H1 (cell line): ENCODE measurements around the gene DKK3. TPM values are rescaled to one million over a fixed set of nuclear protein-coding genes. Genes with fewer than 3 reads are reported as not detected.

ENCODE experiments used
- CTCF ChIA-PET: fragments of 300-600 bp; sonication (Branson Sonifier 250); formaldehyde crosslinking; loops from one replicate; lab custom pipeline; 2021; ENCODE audit not compliant: partially characterized antibody; lab: Charles Lee
- POLR2A ChIA-PET: fragments of 300-600 bp; sonication (Branson Sonifier 250); formaldehyde crosslinking; loops from one replicate; lab custom pipeline; 2021; ENCODE audit warnings: inconsistent platforms; ENCODE audit not compliant: partially characterized antibody; lab: Charles Lee
- DNase-seq, 2 experiments: peaks; one replicate each; pipeline versions ENCODE4 v3.0.0 to v3.0.0-alpha.2; 2010 to 2022; ENCODE audit warnings: low spot score in 2 of 2, low read depth in 1 of 2, mixed read lengths in 1 of 2
- FAIRE-seq: peaks from 2 replicates; lab custom pipeline; 2011; peaks lifted over from hg19 to GRCh38; lab: Jason Lieb, UNC
- H2AFZ ChIP-seq: 2 replicates; pipeline ENCODE4 v1.8.1; 2012; ENCODE audit warnings: low read length, inconsistent platforms
- H2AK5ac ChIP-seq: 2 replicates; pipeline ENCODE4 v1.6.1; 2013; ENCODE audit warnings: low read depth, low read length
- H2BK120ac ChIP-seq: replicated peaks from 2 replicates; pipeline ENCODE3; 2013; ENCODE audit warnings: low read depth, low read length, inconsistent platforms
- H2BK12ac ChIP-seq: 2 replicates; pipeline ENCODE4 v1.6.1; 2013; ENCODE audit warnings: low read depth, low read length
- H2BK15ac ChIP-seq: 2 replicates; pipeline ENCODE4 v1.6.1; 2013; ENCODE audit warnings: low read length
- H2BK20ac ChIP-seq: 2 replicates; pipeline ENCODE4 v1.6.1; 2013; ENCODE audit warnings: low read length
- H2BK5ac ChIP-seq: 2 replicates; pipeline ENCODE4 v1.6.1; 2013; ENCODE audit warnings: low read depth, low read length
- H3K14ac ChIP-seq: 2 replicates; pipeline ENCODE4 v1.6.1; 2013; ENCODE audit warnings: inconsistent platforms; ENCODE audit not compliant: insufficient read length
- H3K18ac ChIP-seq: 2 replicates; pipeline ENCODE4 v1.6.1; 2013; ENCODE audit warnings: low read length; ENCODE audit errors: extremely low read depth
- H3K23ac ChIP-seq: 2 replicates; pipeline ENCODE4 v1.6.1; 2013; ENCODE audit warnings: inconsistent platforms; ENCODE audit not compliant: insufficient read length
- H3K23me2 ChIP-seq: 2 replicates; pipeline ENCODE4 v1.6.1; 2013; ENCODE audit warnings: low read depth, low read length
- H3K27ac ChIP-seq: 2 replicates; pipeline ENCODE4 v1.6.1; 2011; ENCODE audit warnings: low read depth, low read length, inconsistent platforms
- H3K27me3 ChIP-seq, 4 experiments: replicated peaks in 1 of 4; 1 replicate in 1 of 4; 2 replicates in 3 of 4; pipeline versions ENCODE4 v1.6.1 to v1.8.1; 2011 to 2013; ENCODE audit warnings: low read length in 3 of 4, mild to moderate bottlenecking in 3 of 4, inconsistent platforms in 2 of 4, mixed read lengths in 2 of 4, moderate library complexity in 1 of 4; ENCODE audit not compliant: control insufficient read depth in 3 of 4, insufficient read depth in 3 of 4; ENCODE audit errors: extremely low read depth in 1 of 4
- H3K36me3 ChIP-seq, 4 experiments: 2 replicates each; pipeline versions ENCODE4 v1.6.1 to v1.8.1; 2011 to 2013; ENCODE audit warnings: mild to moderate bottlenecking in 4 of 4, low read length in 3 of 4, moderate library complexity in 2 of 4, control low read depth in 1 of 4, inconsistent platforms in 1 of 4; ENCODE audit not compliant: insufficient read depth in 4 of 4, control insufficient read depth in 2 of 4
- H3K4ac ChIP-seq: replicated peaks from 2 replicates; pipeline ENCODE3; 2013; ENCODE audit warnings: low read length, low read depth, mixed read lengths, inconsistent platforms; ENCODE audit not compliant: insufficient read length
- H3K4me1 ChIP-seq, 4 experiments: replicated peaks in 1 of 4; 1 replicate in 1 of 4; 2 replicates in 3 of 4; pipeline versions ENCODE4 v1.6.1 to v1.8.1; 2011 to 2013; ENCODE audit warnings: low read length in 3 of 4, inconsistent platforms in 2 of 4, mixed read lengths in 1 of 4; ENCODE audit not compliant: insufficient read depth in 4 of 4, control insufficient read depth in 3 of 4
- H3K4me2 ChIP-seq, 2 experiments: 2 replicates each; pipeline versions ENCODE4 v1.6.1 to v1.8.1; 2011 to 2013; ENCODE audit warnings: low read depth in 2 of 2, low read length in 2 of 2, control low read depth in 1 of 2, inconsistent platforms in 1 of 2, mild to moderate bottlenecking in 1 of 2; ENCODE audit not compliant: insufficient read depth in 1 of 2
- H3K4me3 ChIP-seq, 4 experiments: fragments of 200-600, 300-600 bp in 1 of 4; sonication (generic), shearing (Covaris generic), sonication (Bioruptor Twin) in 1 of 4; 2 replicates each; pipeline versions ENCODE4 v1.5.1 to v1.8.1; 2011 to 2016; ENCODE audit warnings: low read length in 4 of 4, low read depth in 3 of 4, control low read depth in 2 of 4, inconsistent platforms in 2 of 4, mild to moderate bottlenecking in 2 of 4, mixed read lengths in 1 of 4, moderate library complexity in 1 of 4; ENCODE audit not compliant: insufficient read depth in 2 of 4; ENCODE audit errors: extremely low read depth in 1 of 4
- H3K56ac ChIP-seq: replicated peaks from 2 replicates; pipeline ENCODE3; 2013; ENCODE audit warnings: low read depth, mild to moderate bottlenecking, mixed read lengths, low read length, inconsistent platforms; ENCODE audit not compliant: insufficient read length
- H3K79me1 ChIP-seq: 2 replicates; pipeline ENCODE4 v1.6.1; 2013; ENCODE audit warnings: low read depth, low read length, control low read depth
- H3K79me2 ChIP-seq, 2 experiments: 2 replicates each; pipeline versions ENCODE4 v1.6.1 to v1.8.1; 2012 to 2013; ENCODE audit warnings: low read length in 2 of 2, mild to moderate bottlenecking in 2 of 2, inconsistent platforms in 1 of 2; ENCODE audit not compliant: insufficient read depth in 2 of 2, control insufficient read depth in 1 of 2
- H3K9ac ChIP-seq, 4 experiments: replicated peaks in 1 of 4; 1 replicate in 1 of 4; 2 replicates in 3 of 4; pipeline versions ENCODE4 v1.6.1 to v1.8.1; 2011 to 2013; ENCODE audit warnings: low read depth in 3 of 4, low read length in 3 of 4, control low read depth in 2 of 4, mild to moderate bottlenecking in 2 of 4, moderate library complexity in 2 of 4, inconsistent platforms in 1 of 4; ENCODE audit errors: extremely low read depth in 1 of 4
- H3K9me3 ChIP-seq, 2 experiments: 2 replicates each; pipeline versions ENCODE4 v1.6.1 to v1.8.1; 2012 to 2013; ENCODE audit warnings: mild to moderate bottlenecking in 2 of 2, moderate library complexity in 2 of 2, control low read depth in 1 of 2, inconsistent platforms in 1 of 2, low read depth in 1 of 2, low read length in 1 of 2, mixed read lengths in 1 of 2; ENCODE audit not compliant: insufficient read depth in 2 of 2
- H4K20me1 ChIP-seq, 2 experiments: replicated peaks in 1 of 2; 2 replicates each; pipeline versions ENCODE3 to v1.8.1; 2011 to 2013; ENCODE audit warnings: inconsistent platforms in 2 of 2, low read length in 2 of 2, mild to moderate bottlenecking in 1 of 2; ENCODE audit not compliant: insufficient read depth in 2 of 2, control insufficient read depth in 1 of 2
- H4K5ac ChIP-seq: 2 replicates; pipeline ENCODE4 v1.6.1; 2013; ENCODE audit warnings: low read length, low read depth, mixed read lengths, inconsistent platforms; ENCODE audit not compliant: insufficient read length
- H4K8ac ChIP-seq: 2 replicates; pipeline ENCODE4 v1.8.0; 2013; ENCODE audit warnings: mild to moderate bottlenecking, moderate library complexity, low read length, inconsistent platforms; ENCODE audit not compliant: insufficient read depth; ENCODE audit errors: extremely low read depth
- H4K91ac ChIP-seq: replicated peaks from 2 replicates; pipeline ENCODE3; 2013; ENCODE audit warnings: low read length, mixed read lengths, inconsistent platforms; ENCODE audit not compliant: insufficient read length
- CHD1 ChIP-seq: IDR thresholded peaks from 2 replicates; pipeline ENCODE4 v1.6.1; 2012; ENCODE audit warnings: low read depth, low read length, improper control_type of control experiment
- CHD2 ChIP-seq: IDR thresholded peaks from 2 replicates; pipeline ENCODE4 v1.6.1; 2012; ENCODE audit warnings: low read length, improper control_type of control experiment
- GABPA ChIP-seq: IDR thresholded peaks from 2 replicates; pipeline ENCODE4 v1.6.1; 2011; ENCODE audit warnings: mild to moderate bottlenecking, low read length, moderate library complexity, borderline replicate concordance; ENCODE audit not compliant: insufficient read depth
- MAFK ChIP-seq: IDR thresholded peaks from 2 replicates; pipeline ENCODE4 v1.6.1; 2012; ENCODE audit warnings: low read depth, mild to moderate bottlenecking, improper control_type of control experiment, low read length
- RAD21 ChIP-seq, 2 experiments: IDR thresholded peaks in 1 of 2; conservative IDR thresholded peaks in 1 of 2; 2 replicates each; pipeline ENCODE4 v1.6.1; 2011; ENCODE audit warnings: low read depth in 2 of 2, low read length in 2 of 2, improper control_type of control experiment in 1 of 2, inconsistent platforms in 1 of 2, mild to moderate bottlenecking in 1 of 2, moderate library complexity in 1 of 2
- RFX5 ChIP-seq: IDR thresholded peaks from 2 replicates; pipeline ENCODE4 v1.6.1; 2011; ENCODE audit warnings: low read depth, low read length, improper control_type of control experiment, borderline replicate concordance
- SIX5 ChIP-seq: IDR thresholded peaks from 2 replicates; pipeline ENCODE4 v1.6.1; 2011; ENCODE audit warnings: mild to moderate bottlenecking, low read depth, low read length
- YY1 ChIP-seq: IDR thresholded peaks from 2 replicates; pipeline ENCODE4 v1.6.1; 2011; ENCODE audit warnings: low read depth, mild to moderate bottlenecking, low read length
- WGBS, 2 experiments: shearing (Covaris generic) in 1 of 2; methylation state at CpG; one replicate each; pipeline versions ENCODE4 v1.1.6 to v1.1.7; 2013 to 2015; ENCODE audit warnings: low lambda C conversion rate in 2 of 2, mixed read lengths in 2 of 2, inconsistent platforms in 1 of 2, low coverage in 1 of 2, missing lambda C conversion rate in 1 of 2; ENCODE audit not compliant: insufficient replicate concordance in 2 of 2, insufficient coverage in 1 of 2, insufficient read length in 1 of 2; ENCODE audit errors: extremely low coverage in 1 of 2, missing lambda C conversion rate in 1 of 2; 5-methylcytosine and 5-hydroxymethylcytosine counted together
- polyA plus RNA-seq, 7 experiments: library from polyadenylated mRNA; depleted of rRNA in 3 of 7; stranded (reverse) in 5 of 7; unstranded in 2 of 7; fragments of >200 nt in 5 of 7; fragments of 200-250 nt in 2 of 7; gene quantifications; 1 replicate in 5 of 7; 2 replicates in 1 of 7; 4 replicates in 1 of 7; pipeline versions ENCODE4 v1.2.1 to v1.2.3, GENCODE V29; 2011 to 2013; ENCODE audit warnings: missing spikeins in 2 of 7, mixed read lengths in 2 of 7
- total RNA-seq: library from RNA; stranded (reverse); fragmentation: NEBNext Ultra II Directional; extraction: Animal tissue kit (Norgen Biotek cat#: 25700); gene quantifications from 2 replicates; pipeline ENCODE4 v1.2.1, GENCODE V29; 2021
- TF ChIP-seq, protein P1 (sequence below): IDR thresholded peaks from 2 replicates; pipeline ENCODE4 v1.6.1; 2012; ENCODE audit warnings: low read length, inconsistent platforms
- TF ChIP-seq, protein P2 (sequence below): IDR thresholded peaks from 2 replicates; pipeline ENCODE4 v1.6.1; 2011; ENCODE audit warnings: low read length, improper control_type of control experiment

DKK3 gene
- total and polyA plus RNA-seq, 2 of the 8 experiments (the other 6 are each of a cell fraction or from before 2014, with no cell fraction given): 30.0 to 40.1 TPM

DNA sequence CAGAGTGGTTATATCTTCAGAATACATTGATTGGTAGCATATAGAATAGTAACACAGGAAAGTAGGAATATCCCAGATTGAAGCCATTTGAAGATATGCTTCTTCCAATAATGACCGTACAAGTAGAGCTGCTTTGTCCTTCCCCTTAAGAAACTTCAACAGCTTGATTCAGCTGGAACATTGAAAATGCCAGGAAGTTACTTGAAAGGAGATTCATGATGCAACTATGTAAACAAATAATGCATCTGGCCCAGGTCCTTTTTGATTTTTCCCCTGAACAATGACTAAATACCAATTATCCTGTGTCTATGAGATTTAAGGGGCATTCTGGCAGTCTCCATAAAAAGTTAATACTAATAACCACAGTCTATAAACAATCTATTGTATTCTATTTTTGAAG is 3.0 kb downstream of the DKK3 start:
- WGBS, 2 experiments: 94% methylated on average over 1 of the region's 1 CpG; no CpG with 5 or more reads in 1 of the 2 experiments
- Histone ChIP-seq H3K79me1 (no peaks in the 10 kb centered on the region), H4K91ac (no peak overlapping the region), H3K36me3 (peaks cover 3 to 11% (median 10%) of the 10 kb centered on the region in 4 experiments; a peak in 6 of 8 replicates), H3K18ac (no peak overlapping the region), H3K27me3 (peaks cover 0 to 13% (median 10%) of the 10 kb centered on the region in 4 experiments; a peak in 4 of 7 replicates), H2BK5ac (no peak overlapping the region), H2BK15ac (no peak overlapping the region), H3K9me3 (no peaks in the 10 kb centered on the region), H2AFZ (no peak overlapping the region), H3K4me2 (no peak overlapping the region), H3K4me3 (no peak overlapping the region), H2BK12ac (no peak overlapping the region), H2BK120ac (no peak overlapping the region), H2BK20ac (no peak overlapping the region), H4K5ac (no peak overlapping the region), H3K4ac (no peak overlapping the region), H3K27ac (no peak overlapping the region), H3K23ac (no peak overlapping the region), H3K14ac (no peak overlapping the region), H3K56ac (no peak overlapping the region), H3K9ac (no peak overlapping the region), H4K20me1 (peaks cover 2 to 13% of the 10 kb centered on the region in 2 experiments), H3K4me1 (peaks cover 0 to 19% (median 5%) of the 10 kb centered on the region in 4 experiments; a peak in 6 of 7 replicates), H2AK5ac (no peak overlapping the region), H4K8ac (no peak overlapping the region), H3K23me2 (peaks cover 12% of the 10 kb centered on the region; the same call in 1 of the 2 replicates), H3K79me2 (no peaks in the 10 kb centered on the region)
- POLR2A ChIA-PET: interaction anchor here (0.6 to 3.3 kb wide), 3 partner anchors 15 to 234 kb away, joined by 3 to 10 read pairs (median 3); no protein-coding TSS in a partner anchor
- DNase-seq (no peak), FAIRE-seq (no peak)
- CTCF ChIA-PET: interaction anchor here (1.0 to 2.4 kb wide), 7 partner anchors 12 to 74 kb away, joined by 3 to 11 read pairs (median 5); no protein-coding TSS in a partner anchor
- TF ChIP-seq, protein P1, sequence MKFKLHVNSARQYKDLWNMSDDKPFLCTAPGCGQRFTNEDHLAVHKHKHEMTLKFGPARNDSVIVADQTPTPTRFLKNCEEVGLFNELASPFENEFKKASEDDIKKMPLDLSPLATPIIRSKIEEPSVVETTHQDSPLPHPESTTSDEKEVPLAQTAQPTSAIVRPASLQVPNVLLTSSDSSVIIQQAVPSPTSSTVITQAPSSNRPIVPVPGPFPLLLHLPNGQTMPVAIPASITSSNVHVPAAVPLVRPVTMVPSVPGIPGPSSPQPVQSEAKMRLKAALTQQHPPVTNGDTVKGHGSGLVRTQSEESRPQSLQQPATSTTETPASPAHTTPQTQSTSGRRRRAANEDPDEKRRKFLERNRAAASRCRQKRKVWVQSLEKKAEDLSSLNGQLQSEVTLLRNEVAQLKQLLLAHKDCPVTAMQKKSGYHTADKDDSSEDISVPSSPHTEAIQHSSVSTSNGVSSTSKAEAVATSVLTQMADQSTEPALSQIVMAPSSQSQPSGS: no peak
- TF ChIP-seq, protein P2, sequence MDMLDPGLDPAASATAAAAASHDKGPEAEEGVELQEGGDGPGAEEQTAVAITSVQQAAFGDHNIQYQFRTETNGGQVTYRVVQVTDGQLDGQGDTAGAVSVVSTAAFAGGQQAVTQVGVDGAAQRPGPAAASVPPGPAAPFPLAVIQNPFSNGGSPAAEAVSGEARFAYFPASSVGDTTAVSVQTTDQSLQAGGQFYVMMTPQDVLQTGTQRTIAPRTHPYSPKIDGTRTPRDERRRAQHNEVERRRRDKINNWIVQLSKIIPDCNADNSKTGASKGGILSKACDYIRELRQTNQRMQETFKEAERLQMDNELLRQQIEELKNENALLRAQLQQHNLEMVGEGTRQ: no peak
- TF ChIP-seq CHD1 (no peak), MAFK (no peak), YY1 (no peak), SIX5 (no peak), CHD2 (no peak), GABPA (no peak), RAD21 (IDR thresholded peaks at IDR 0.05 in 1 of 2, conservative IDR thresholded peaks at IDR 0.05 in 1 of 2; ENCODE audit: low read depth in 2 of 2, low read length in 2 of 2) (no peak), RFX5 (no peak)
